Ectodermal cell (in vitro differentiated cells): ENCODE results near the gene CANX.
"Not testable (repeated sequence)": the region's sequence is repeated elsewhere in the genome, so short reads cannot be mapped to it uniquely, and the experiment has no call there.

Experiments used
- H3K27ac ChIP-seq: 2 replicates; pipeline ENCODE4 v1.7.0; 2013; ENCODE audit warnings: mild to moderate bottlenecking, low read depth, low read length; ENCODE audit not compliant: insufficient read depth, poor library complexity, severe bottlenecking
- H3K27me3 ChIP-seq: 2 replicates; pipeline ENCODE4 v1.7.0; 2013; ENCODE audit warnings: mild to moderate bottlenecking, low read length; ENCODE audit not compliant: insufficient read depth, control insufficient read depth, poor library complexity, severe bottlenecking
- H3K36me3 ChIP-seq: one replicate; pipeline ENCODE4 v1.7.0; 2013; ENCODE audit warnings: low read length; ENCODE audit not compliant: control insufficient read depth, insufficient read depth
- H3K4me1 ChIP-seq: one replicate; pipeline ENCODE4 v1.7.0; 2013; ENCODE audit warnings: low read length; ENCODE audit not compliant: control insufficient read depth, insufficient read depth
- H3K4me3 ChIP-seq: 2 replicates; pipeline ENCODE4 v1.7.0; 2013; ENCODE audit warnings: low read depth, low read length, control low read depth; ENCODE audit not compliant: insufficient read depth
- H3K9me3 ChIP-seq: 2 replicates; pipeline ENCODE4 v1.7.0; 2013; ENCODE audit warnings: mild to moderate bottlenecking, low read length, moderate library complexity; ENCODE audit not compliant: control insufficient read depth
- WGBS, 2 experiments: methylation state at CpG; one replicate each; pipeline ENCODE4 v1.1.7; 2013; ENCODE audit warnings: missing lambda C conversion rate in 2 of 2; 5-methylcytosine and 5-hydroxymethylcytosine counted together

Gene CANX

GRCh38 chr5:179679014-179679674, 19.6 kb upstream of the CANX start:
- WGBS, 2 experiments = 59 to 66% methylated on average over 41 of the region's 41 CpGs
- Histone ChIP-seq H3K27ac (no peak overlapping the region), H3K27me3 (no peaks in the 10 kb centered on the region), H3K4me3 (peak overlapping the region; percentile 80), H3K9me3 (no peaks in the 10 kb centered on the region), H3K4me1 (no peaks in the 10 kb centered on the region), H3K36me3 (no peaks in the 10 kb centered on the region)

GRCh38 chr5:179680014-179680779, 18.6 kb upstream of the CANX start:
- WGBS, 2 experiments = 94 to 96% methylated on average over 9 of the region's 9 CpGs
- H3K4me3 ChIP-seq = no peak overlapping the region
- no peaks in the 10 kb centered on the region for H3K9me3 ChIP-seq
- H3K27me3 ChIP-seq = no peaks in the 10 kb centered on the region
- no peaks in the 10 kb centered on the region for H3K4me1 ChIP-seq
- no peaks in the 10 kb centered on the region for H3K36me3 ChIP-seq
- H3K27ac ChIP-seq = no peak overlapping the region

- no peaks in the 10 kb centered on the region for H3K36me3 ChIP-seq
- H3K27me3 ChIP-seq = no peaks in the 10 kb centered on the region
- WGBS, 2 experiments = 94 to 96% methylated on average over 5 of the region's 5 CpGs
- H3K4me1 ChIP-seq = no peaks in the 10 kb centered on the region
- no peaks in the 10 kb centered on the region for H3K9me3 ChIP-seq
- no peak within 1 kb of the TSS for H3K4me3 ChIP-seq
- H3K27ac ChIP-seq = no peak within 1 kb of the TSS
These were observed 17.9 kb upstream of the CANX start, which contains the start of gene CBY3 for GRCh38 chr5:179680780-179681401. TSS of gene CBY3 (minus strand) at chr5:179681034. CDS start at chr5:179680918, 116 bp downstream.

GRCh38 chr5:179689212-179689611, 9.6 kb upstream of the CANX start:
- not testable (repeated sequence) for H3K27me3 ChIP-seq, H3K4me3 ChIP-seq, H3K9me3 ChIP-seq, H3K4me1 ChIP-seq, H3K36me3 ChIP-seq, H3K27ac ChIP-seq
- WGBS, 2 experiments = 82 to 88% methylated on average over 9 of the region's 9 CpGs

- H3K27ac ChIP-seq = no peak overlapping the region
- H3K4me1 ChIP-seq = no peaks in the 10 kb centered on the region
- H3K27me3 ChIP-seq = no peaks in the 10 kb centered on the region
- WGBS, 2 experiments = 96% methylated on average over 5 to 6 of the region's 6 CpGs
- H3K4me3 ChIP-seq = no peak overlapping the region
- no peaks in the 10 kb centered on the region for H3K9me3 ChIP-seq
- H3K36me3 ChIP-seq = no peaks in the 10 kb centered on the region
These were observed 4.2 kb upstream of the CANX start for GRCh38 chr5:179694561-179694960.

- H3K27ac ChIP-seq = no peak overlapping the region
- H3K9me3 ChIP-seq = no peaks in the 10 kb centered on the region
- no peaks in the 10 kb centered on the region for H3K36me3 ChIP-seq
- H3K27me3 ChIP-seq = no peaks in the 10 kb centered on the region
- WGBS, 2 experiments = 97 to 98% methylated on average over 3 of the region's 3 CpGs
- H3K4me3 ChIP-seq = no peak overlapping the region
- H3K4me1 ChIP-seq = peaks cover 7% of the 10 kb centered on the region
These were observed 2.2 kb upstream of the CANX start for GRCh38 chr5:179696603-179697002.

- Histone ChIP-seq H3K36me3 (peaks cover 4% of the 10 kb centered on the region), H3K9me3 (no peaks in the 10 kb centered on the region), H3K4me3 (no peak overlapping the region), H3K27me3 (no peaks in the 10 kb centered on the region), H3K4me1 (peaks cover 7% of the 10 kb centered on the region), H3K27ac (no peak overlapping the region)
- WGBS, 2 experiments = 86 to 98% methylated on average over 2 of the region's 2 CpGs
These were observed 1.7 kb upstream of the CANX start for GRCh38 chr5:179697108-179697507.

GRCh38 chr5:179697543-179697942, 1.2 kb upstream of the CANX start:
- H3K27ac ChIP-seq, H3K4me1 ChIP-seq, H3K9me3 ChIP-seq, H3K36me3 ChIP-seq, H3K27me3 ChIP-seq: not testable (repeated sequence)
- 90 to 95% methylated on average over 14 to 15 of the region's 15 CpGs for WGBS, 2 experiments
- peak overlapping the region; percentile 84 for H3K4me3 ChIP-seq

GRCh38 chr5:179697993-179698934, 503 bp upstream of the CANX start:
- H3K27ac ChIP-seq = peak overlapping the region; percentile 94
- 3% methylated on average over 72 of the region's 72 CpGs for WGBS, 2 experiments
- H3K4me1 ChIP-seq = peaks cover 7% of the 10 kb centered on the region
- no peaks in the 10 kb centered on the region for H3K9me3 ChIP-seq
- H3K4me3 ChIP-seq = peak overlapping the region; percentile 84
- peaks cover 15% of the 10 kb centered on the region for H3K36me3 ChIP-seq
- H3K27me3 ChIP-seq = no peaks in the 10 kb centered on the region
